ENCODE data around the gene TOGARAM2. TPM values are rescaled to one million over a fixed set of nuclear protein-coding genes. Genes with fewer than 3 reads are reported as not detected.
"Not testable (repeated sequence)": the region's sequence is repeated elsewhere in the genome, so short reads cannot be mapped to it uniquely, and the experiment has no call there.

TOGARAM2 gene
- total RNA-seq, 2 experiments from 2014 or later = 2.7 to 3.3 TPM

GRCh38 chr2:28977176-28977875, 3.8 kb upstream of the TOGARAM2 start:
- H3K27ac Mint-ChIP-seq = no peak overlapping the region
- H3K36me3 Mint-ChIP-seq (ENCODE audit: low read depth) = no peaks in the 10 kb centered on the region
- CTCF ChIA-PET = no interaction called here

GRCh38 chr2:28978001-28978400, 3.1 kb upstream of the TOGARAM2 start:
- intact Hi-C loops (cut with DNase I, micrococcal nuclease); H3K27ac Mint-ChIP-seq; H3K4me3 Mint-ChIP-seq; POLR2A ChIA-PET; H3K4me1 Mint-ChIP-seq; DNase-seq; ATAC-seq; H3K9me3 Mint-ChIP-seq (ENCODE audit: low read depth); H3K27me3 Mint-ChIP-seq; H3K36me3 Mint-ChIP-seq (ENCODE audit: low read depth): not testable (repeated sequence)
- CTCF ChIA-PET = interaction anchor here (0.6 kb wide), 1 partner anchor 276 kb away, joined by 4 read pairs; no protein-coding TSS in a partner anchor

More at GRCh38 chr2:28977176-28977875, 3.8 kb upstream of the TOGARAM2 start:
- Mint-ChIP-seq H3K4me1 (peaks cover 8% of the 10 kb centered on the region), H3K27me3 (no peaks in the 10 kb centered on the region), H3K4me3 (no peak overlapping the region), H3K9me3 (ENCODE audit: low read depth) (no peaks in the 10 kb centered on the region)
- ATAC-seq (no peak), DNase-seq (no peak)
- intact Hi-C loops (cut with DNase I, micrococcal nuclease) = no loop called here
- POLR2A ChIA-PET = no interaction called here

- H3K9me3 Mint-ChIP-seq (ENCODE audit: low read depth) = no peaks in the 10 kb centered on the region
- no peak overlapping the region for H3K27ac Mint-ChIP-seq
- no peaks in the 10 kb centered on the region for H3K4me1 Mint-ChIP-seq
- ATAC-seq = no peak
- POLR2A ChIA-PET = no interaction called here
- H3K36me3 Mint-ChIP-seq (ENCODE audit: low read depth) = no peaks in the 10 kb centered on the region
- CTCF ChIA-PET = interaction anchor here (0.8 kb wide), 1 partner anchor 35 kb away, joined by 3 read pairs; no protein-coding TSS in a partner anchor
- intact Hi-C loops (cut with DNase I, micrococcal nuclease) = no loop called here
- no peak overlapping the region for H3K4me3 Mint-ChIP-seq
- no peaks in the 10 kb centered on the region for H3K27me3 Mint-ChIP-seq
- no peak for DNase-seq
These were observed 2.5 kb upstream of the TOGARAM2 start for GRCh38 chr2:28978606-28979005.

- Mint-ChIP-seq H3K9me3 (ENCODE audit: low read depth) (no peaks in the 10 kb centered on the region), H3K27ac (no peak overlapping the region), H3K4me1 (no peaks in the 10 kb centered on the region), H3K27me3 (no peaks in the 10 kb centered on the region), H3K36me3 (ENCODE audit: low read depth) (no peaks in the 10 kb centered on the region), H3K4me3 (no peak overlapping the region)
- ChIA-PET POLR2A (no interaction called here), CTCF (interaction anchor here (0.8 kb wide), 1 partner anchor 35 kb away, joined by 3 read pairs; no protein-coding TSS in a partner anchor)
- intact Hi-C loops (cut with DNase I, micrococcal nuclease) = no loop called here
- no peak for DNase-seq
- ATAC-seq = no peak
These were observed 2.1 kb upstream of the TOGARAM2 start for GRCh38 chr2:28979041-28979440.

- intact Hi-C loops (cut with DNase I, micrococcal nuclease) = no loop called here
- DNase-seq = no peak
- no peak for ATAC-seq
- Mint-ChIP-seq H3K9me3 (ENCODE audit: low read depth) (no peaks in the 10 kb centered on the region), H3K36me3 (ENCODE audit: low read depth) (no peaks in the 10 kb centered on the region), H3K27me3 (no peaks in the 10 kb centered on the region), H3K4me1 (no peaks in the 10 kb centered on the region), H3K27ac (no peak overlapping the region), H3K4me3 (no peak overlapping the region)
- ChIA-PET CTCF (interaction anchor here (1.1 kb wide), 1 partner anchor 198 kb away, joined by 4 read pairs; no protein-coding TSS in a partner anchor), POLR2A (no interaction called here)
These were observed 1.3 kb upstream of the TOGARAM2 start for GRCh38 chr2:28979576-28980366.

GRCh38 chr2:28980368-28981015, 606 bp upstream of the TOGARAM2 start:
- H3K27me3 Mint-ChIP-seq = no peaks in the 10 kb centered on the region
- H3K27ac Mint-ChIP-seq = no peak overlapping the region
- no peaks in the 10 kb centered on the region for H3K36me3 Mint-ChIP-seq (ENCODE audit: low read depth)
- intact Hi-C loops (cut with DNase I, micrococcal nuclease) = no loop called here
- no peaks in the 10 kb centered on the region for H3K9me3 Mint-ChIP-seq (ENCODE audit: low read depth)
- CTCF ChIA-PET = interaction anchor here (0.8 to 1.1 kb wide), 2 partner anchors 197 to 355 kb away, joined by 4 to 5 read pairs; no protein-coding TSS in a partner anchor
- DNase-seq (no peak), ATAC-seq (no peak)
- H3K4me3 Mint-ChIP-seq = no peak overlapping the region
- H3K4me1 Mint-ChIP-seq = no peaks in the 10 kb centered on the region
- POLR2A ChIA-PET = no interaction called here

GRCh38 chr2:28981620-28982376, 700 bp downstream of the TOGARAM2 start:
- H3K4me3 Mint-ChIP-seq = no peak overlapping the region
- intact Hi-C loops (cut with DNase I, micrococcal nuclease) = no loop called here
- no peaks in the 10 kb centered on the region for H3K27me3 Mint-ChIP-seq
- H3K36me3 Mint-ChIP-seq (ENCODE audit: low read depth) = no peaks in the 10 kb centered on the region
- no peaks in the 10 kb centered on the region for H3K4me1 Mint-ChIP-seq
- H3K27ac Mint-ChIP-seq = no peak overlapping the region
- POLR2A ChIA-PET = no interaction called here
- DNase-seq (no peak), ATAC-seq (no peak)
- CTCF ChIA-PET = interaction anchor here (0.6 to 0.7 kb wide), 3 partner anchors 14 to 441 kb away, joined by 3 to 4 read pairs (median 3); no protein-coding TSS in a partner anchor
- H3K9me3 Mint-ChIP-seq (ENCODE audit: low read depth) = no peaks in the 10 kb centered on the region

- no peaks in the 10 kb centered on the region for H3K9me3 Mint-ChIP-seq (ENCODE audit: low read depth)
- no peak overlapping the region for H3K4me3 Mint-ChIP-seq
- ATAC-seq (no peak), DNase-seq (no peak)
- H3K27ac Mint-ChIP-seq = no peak overlapping the region
- intact Hi-C loops (cut with DNase I, micrococcal nuclease) = no loop called here
- H3K36me3 Mint-ChIP-seq (ENCODE audit: low read depth) = no peaks in the 10 kb centered on the region
- POLR2A ChIA-PET = no interaction called here
- H3K4me1 Mint-ChIP-seq = no peaks in the 10 kb centered on the region
- CTCF ChIA-PET = no interaction called here
- H3K27me3 Mint-ChIP-seq = no peaks in the 10 kb centered on the region
These were observed 1.4 kb downstream of the TOGARAM2 start for GRCh38 chr2:28982381-28982950.

GRCh38 chr2:28986429-28986828, 5.3 kb downstream of the TOGARAM2 start:
- Mint-ChIP-seq H3K4me1 (no peaks in the 10 kb centered on the region), H3K27ac (no peak overlapping the region), H3K27me3 (no peaks in the 10 kb centered on the region), H3K36me3 (ENCODE audit: low read depth) (no peaks in the 10 kb centered on the region), H3K9me3 (ENCODE audit: low read depth) (no peaks in the 10 kb centered on the region), H3K4me3 (no peak overlapping the region)
- ChIA-PET POLR2A (no interaction called here), CTCF (interaction anchor here (1.2 kb wide), 2 partner anchors 25 to 146 kb away, joined by 3 to 4 read pairs; no protein-coding TSS in a partner anchor)
- intact Hi-C loops (cut with DNase I, micrococcal nuclease) = no loop called here
- ATAC-seq (no peak), DNase-seq (no peak)

GRCh38 chr2:28989973-28990372, 8.9 kb downstream of the TOGARAM2 start:
- Mint-ChIP-seq H3K4me1 (no peaks in the 10 kb centered on the region), H3K36me3 (ENCODE audit: low read depth) (no peaks in the 10 kb centered on the region), H3K27me3 (no peaks in the 10 kb centered on the region), H3K9me3 (ENCODE audit: low read depth) (no peaks in the 10 kb centered on the region), H3K27ac (no peak overlapping the region), H3K4me3 (no peak overlapping the region)
- intact Hi-C loops (cut with DNase I, micrococcal nuclease) = no loop called here
- POLR2A ChIA-PET = no interaction called here
- ATAC-seq (no peak), DNase-seq (no peak)
- CTCF ChIA-PET = no interaction called here

GRCh38 chr2:28990445-28990844, 9.3 kb downstream of the TOGARAM2 start:
- no peaks in the 10 kb centered on the region for H3K4me1 Mint-ChIP-seq
- ChIA-PET POLR2A (no interaction called here), CTCF (no interaction called here)
- no peak overlapping the region for H3K27ac Mint-ChIP-seq
- H3K27me3 Mint-ChIP-seq = no peaks in the 10 kb centered on the region
- intact Hi-C loops (cut with DNase I, micrococcal nuclease) = no loop called here
- DNase-seq = no peak
- no peaks in the 10 kb centered on the region for H3K9me3 Mint-ChIP-seq (ENCODE audit: low read depth)
- no peaks in the 10 kb centered on the region for H3K36me3 Mint-ChIP-seq (ENCODE audit: low read depth)
- H3K4me3 Mint-ChIP-seq = no peak overlapping the region
- ATAC-seq = no peak

All from activated CD4-positive, alpha-beta T cell treated with anti-CD3 and anti-CD28 coated beads for 36 hours (primary cell).